H1 (cell line): Measurements from ENCODE around the gene PPARGC1A. TPM values are rescaled to one million over a fixed set of nuclear protein-coding genes. Genes with fewer than 3 reads are reported as not detected.

Experiments
- YY1 ChIP-seq: IDR thresholded peaks from 2 replicates; pipeline ENCODE4 v1.6.1; 2011; ENCODE audit warnings: low read depth, mild to moderate bottlenecking, low read length
- polyA plus RNA-seq, 7 experiments: library from polyadenylated mRNA; depleted of rRNA in 3 of 7; stranded (reverse) in 5 of 7; unstranded in 2 of 7; fragments of >200 nt in 5 of 7; fragments of 200-250 nt in 2 of 7; gene quantifications; 1 replicate in 5 of 7; 2 replicates in 1 of 7; 4 replicates in 1 of 7; pipeline versions ENCODE4 v1.2.1 to v1.2.3, GENCODE V29; 2011 to 2013; ENCODE audit warnings: missing spikeins in 2 of 7, mixed read lengths in 2 of 7
- total RNA-seq: library from RNA; stranded (reverse); fragmentation: NEBNext Ultra II Directional; extraction: Animal tissue kit (Norgen Biotek cat#: 25700); gene quantifications from 2 replicates; pipeline ENCODE4 v1.2.1, GENCODE V29; 2021

PPARGC1A gene
- total and polyA plus RNA-seq, 2 of the 8 experiments (the other 6 are each of a cell fraction or from before 2014, with no cell fraction given): 0.54 to 1.4 TPM

DNA sequence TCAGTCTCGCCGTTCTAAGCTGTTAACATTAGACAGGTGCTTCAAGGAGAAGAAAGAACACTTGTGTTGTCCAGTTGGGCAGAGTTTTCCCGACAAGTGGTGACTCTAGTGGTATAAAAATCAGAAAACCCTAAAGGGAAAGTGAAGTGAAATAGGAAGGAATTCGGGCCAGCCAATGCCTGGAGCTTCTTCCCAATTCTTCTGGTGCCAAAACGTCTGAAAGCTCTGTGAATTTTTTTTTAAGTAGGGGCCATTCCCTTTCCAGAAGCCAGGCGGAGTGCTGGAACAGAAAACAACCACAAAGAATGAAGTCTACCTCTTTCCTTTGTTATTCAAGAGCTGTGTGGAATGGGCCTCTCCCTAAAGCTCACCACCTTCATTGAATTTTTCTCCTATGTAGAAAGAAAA, 43.1 kb upstream of the PPARGC1A start (continued):
- 0 out of 2 replicates have a peak, but pooled peaks have one; percentile 55 for TF ChIP-seq YY1
